ENCODE results near the gene VTI1A.

DNA sequence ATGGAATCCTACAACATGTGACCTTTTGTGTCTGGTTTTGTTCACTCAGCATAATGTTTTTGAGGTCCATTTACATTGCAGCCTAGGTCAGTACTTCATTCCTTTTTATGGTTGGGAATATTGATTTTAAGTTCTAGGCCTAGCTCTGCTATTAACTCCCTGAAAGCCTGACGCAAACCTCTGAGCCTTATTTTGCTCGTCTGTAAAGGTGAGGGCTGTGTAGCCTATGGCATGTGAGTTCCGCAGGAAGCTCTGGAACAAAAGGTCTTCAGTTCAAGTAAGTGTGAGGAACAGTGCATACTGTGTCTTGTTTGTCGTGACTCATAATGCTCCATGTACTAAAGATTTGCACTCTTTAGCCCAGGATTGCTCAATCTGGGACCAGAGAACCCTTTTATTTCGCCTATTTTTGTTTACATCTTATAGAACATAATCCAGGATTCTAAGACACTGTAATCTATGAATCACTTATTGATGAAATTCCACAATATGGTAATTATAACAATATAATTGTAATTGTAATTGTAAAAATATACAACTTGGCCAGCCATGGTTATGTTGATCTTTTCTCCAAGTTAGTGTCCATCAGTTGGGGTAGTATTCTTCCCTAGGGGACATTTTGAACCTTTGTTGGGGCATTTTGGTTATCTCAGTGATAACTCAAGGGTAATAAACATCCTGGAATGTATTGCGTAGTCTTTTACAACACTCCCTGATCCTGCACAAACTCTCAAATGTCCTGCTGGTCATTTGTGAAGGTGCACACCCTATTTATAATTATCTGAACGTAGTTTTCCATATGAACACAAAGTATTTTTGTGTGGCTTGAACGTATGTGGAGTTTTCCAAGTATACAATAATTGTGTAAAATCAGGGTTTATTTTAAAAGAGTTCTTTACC, 184.7 kb downstream of the VTI1A start:
- TF ChIP-seq POLR2A (IDR thresholded peaks at IDR 0.05; ENCODE audit: low read depth, low read length) (no peak), POLR2AphosphoS5 (IDR thresholded peaks at IDR 0.05; ENCODE audit: low read depth, low read length) (no peak), TAF1 (IDR thresholded peaks at IDR 0.05; ENCODE audit: borderline replicate concordance, low read depth, low read length) (no peak)

All from GM12892 (cell line).